ENCODE results near the gene BCAR3.

BCAR3 gene

GRCh38 chr1:93681101-93681988, at the start of gene BCAR3:
Gene BCAR3, minus strand, starts transcription at chr1:93681837. Its CDS starts 6,907 bp downstream, at chr1:93674930.
- no peak for DNase-seq (ENCODE audit: low read depth in 1 of 2, low spot score in 1 of 2)

GRCh38 chr1:93730621-93731020, 49.0 kb upstream of the BCAR3 start:
- no peak for DNase-seq (ENCODE audit: low read depth in 1 of 2, low spot score in 1 of 2)

- DNase-seq (ENCODE audit: low read depth in 1 of 2, low spot score in 1 of 2), result no peak
Observed at GRCh38 chr1:93729906-93730305, 48.3 kb upstream of the BCAR3 start.

GRCh38 chr1:93729502-93729901, 47.9 kb upstream of the BCAR3 start:
- no peak for DNase-seq (ENCODE audit: low read depth in 1 of 2, low spot score in 1 of 2)

GRCh38 chr1:93728480-93729131, 47.0 kb upstream of the BCAR3 start:
- DNase-seq (ENCODE audit: low read depth in 1 of 2, low spot score in 1 of 2), result no peak

DNA sequence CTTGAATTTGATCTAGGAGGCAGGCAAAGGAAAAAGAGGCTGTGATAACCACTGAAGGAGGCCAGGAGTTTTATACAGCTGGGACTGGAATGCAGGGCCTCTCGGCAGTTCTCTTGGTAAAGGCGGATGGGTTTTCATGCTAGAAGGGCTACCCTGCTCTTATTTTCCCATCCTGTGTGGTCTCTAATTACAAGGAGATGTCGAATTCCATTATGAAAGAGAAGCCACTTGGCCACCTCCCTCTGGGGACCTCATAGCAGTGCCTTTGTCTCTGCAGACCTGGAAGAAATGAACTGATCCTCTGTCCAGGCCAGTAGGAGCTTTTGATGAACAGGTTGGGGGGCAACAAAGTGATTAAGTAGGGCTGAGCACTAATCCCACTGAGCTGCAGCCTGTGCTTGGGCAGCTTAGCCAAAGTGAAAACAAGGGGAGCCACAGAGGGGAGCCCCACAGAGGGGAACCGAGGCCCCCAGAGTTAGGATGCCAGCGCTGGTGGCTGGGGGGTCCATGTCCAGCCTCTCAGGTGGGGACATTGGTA, 42.2 kb upstream of the BCAR3 start:
- no peak for DNase-seq (ENCODE audit: low read depth in 1 of 2, low spot score in 1 of 2)

- no peak for DNase-seq (ENCODE audit: low read depth in 1 of 2, low spot score in 1 of 2)
Observed at GRCh38 chr1:93723110-93723509, 41.5 kb upstream of the BCAR3 start.

DNA sequence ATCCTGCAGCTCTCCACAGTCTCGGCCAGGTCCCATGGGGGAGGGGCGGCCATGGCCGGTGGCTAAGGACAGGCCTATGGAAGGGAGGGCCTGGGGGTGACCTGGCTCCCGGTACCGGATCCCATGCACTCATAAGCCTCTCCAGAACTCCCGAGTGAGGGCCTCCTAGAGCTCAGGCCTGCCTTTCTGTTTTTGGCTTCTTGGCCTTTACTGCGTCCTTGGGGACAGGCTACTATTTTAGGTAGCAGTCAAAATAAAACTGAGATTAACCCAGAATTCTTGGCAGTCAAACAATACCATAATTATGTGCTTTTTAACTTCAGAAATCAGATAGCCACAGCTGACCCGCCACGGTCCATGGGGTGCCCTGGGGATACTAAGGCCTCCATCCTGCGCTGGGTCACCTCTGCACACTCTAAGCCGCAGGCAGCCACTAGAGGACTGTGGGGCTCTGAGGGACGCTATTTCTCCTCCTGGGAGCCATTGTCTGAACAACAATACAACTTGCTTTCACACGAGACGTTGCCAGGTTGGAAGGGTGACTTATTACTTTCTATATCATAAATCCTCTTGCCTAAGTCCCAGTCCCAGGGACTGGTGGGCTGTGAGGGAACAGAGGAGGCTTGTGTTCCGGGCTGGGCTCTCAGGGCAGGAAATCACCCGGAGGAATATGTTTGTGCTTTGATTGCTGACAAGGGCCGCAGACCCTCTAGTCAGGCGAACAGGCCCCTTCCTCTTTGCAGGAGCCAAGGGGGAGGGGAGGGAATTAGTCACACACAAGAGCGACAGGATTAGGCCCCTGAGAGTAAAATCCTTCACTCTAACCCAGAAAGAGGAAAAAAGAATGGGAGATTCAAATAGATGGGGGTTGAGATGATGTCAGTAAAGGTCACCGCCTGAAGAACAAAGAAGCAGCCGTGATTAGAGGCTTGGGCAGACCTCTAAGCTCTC, 40.7 kb upstream of the BCAR3 start:
- no peak for DNase-seq (ENCODE audit: low read depth in 1 of 2, low spot score in 1 of 2)

- DNase-seq (ENCODE audit: low read depth in 1 of 2, low spot score in 1 of 2), result no peak
Observed at GRCh38 chr1:93720956-93721626, 39.5 kb upstream of the BCAR3 start.

GRCh38 chr1:93717640-93718039, 36.0 kb upstream of the BCAR3 start:
- no peak for DNase-seq (ENCODE audit: low read depth in 1 of 2, low spot score in 1 of 2)

DNA sequence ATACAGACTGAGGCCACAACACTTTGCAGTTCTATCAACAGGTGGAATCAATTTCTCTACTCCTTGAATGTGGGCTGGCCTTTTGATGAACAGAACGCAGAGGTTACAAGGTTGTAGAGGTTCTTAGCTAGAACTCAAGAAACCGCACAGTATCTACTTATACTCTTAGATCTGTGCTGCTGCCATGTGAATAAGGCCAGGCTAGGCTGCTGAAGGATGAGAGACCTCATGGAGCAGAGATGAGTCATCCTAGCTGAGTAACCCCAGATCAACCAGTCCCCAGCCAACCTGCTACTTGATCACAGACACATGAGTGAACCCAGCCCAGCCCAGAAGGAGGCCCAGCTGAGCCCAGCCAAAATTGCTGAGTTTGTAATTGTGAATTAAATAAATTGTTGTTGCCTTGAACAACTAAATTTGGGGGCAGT, 35.3 kb upstream of the BCAR3 start:
- no peak for DNase-seq (ENCODE audit: low read depth in 1 of 2, low spot score in 1 of 2)

- no peak for DNase-seq (ENCODE audit: low read depth in 1 of 2, low spot score in 1 of 2)
Observed at GRCh38 chr1:93716163-93716562, 34.5 kb upstream of the BCAR3 start.

- DNase-seq (ENCODE audit: low read depth in 1 of 2, low spot score in 1 of 2), result no peak
Observed at GRCh38 chr1:93715529-93716126, 34.0 kb upstream of the BCAR3 start.

GRCh38 chr1:93714356-93714755, 32.7 kb upstream of the BCAR3 start:
- DNase-seq (ENCODE audit: low read depth in 1 of 2, low spot score in 1 of 2), result no peak

- DNase-seq (ENCODE audit: low read depth in 1 of 2, low spot score in 1 of 2), result no peak
Observed at GRCh38 chr1:93713341-93713740, 31.7 kb upstream of the BCAR3 start.

DNA sequence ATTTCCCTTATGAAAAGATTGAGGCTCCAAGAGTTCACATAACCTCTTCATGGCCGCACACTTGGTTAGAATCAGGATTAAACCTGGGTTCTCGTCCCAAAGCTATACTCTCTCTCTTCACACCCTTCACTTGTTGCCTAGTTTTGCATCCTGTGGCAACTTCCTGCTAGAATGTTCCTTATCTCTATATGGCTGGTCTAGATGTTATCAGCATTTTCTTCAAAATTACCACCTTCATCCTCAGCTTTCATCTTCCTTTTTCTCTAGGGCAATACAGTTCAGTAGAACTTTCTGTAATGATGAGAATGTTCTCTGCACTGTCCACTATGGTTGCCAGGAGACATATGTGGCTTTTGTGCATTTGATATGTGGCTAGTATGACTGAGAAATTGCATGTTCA, 31.1 kb upstream of the BCAR3 start:
- DNase-seq (ENCODE audit: low read depth in 1 of 2, low spot score in 1 of 2), result no peak

GRCh38 chr1:93710499-93711453, 29.1 kb upstream of the BCAR3 start:
- no peak for DNase-seq (ENCODE audit: low read depth in 1 of 2, low spot score in 1 of 2)

DNA sequence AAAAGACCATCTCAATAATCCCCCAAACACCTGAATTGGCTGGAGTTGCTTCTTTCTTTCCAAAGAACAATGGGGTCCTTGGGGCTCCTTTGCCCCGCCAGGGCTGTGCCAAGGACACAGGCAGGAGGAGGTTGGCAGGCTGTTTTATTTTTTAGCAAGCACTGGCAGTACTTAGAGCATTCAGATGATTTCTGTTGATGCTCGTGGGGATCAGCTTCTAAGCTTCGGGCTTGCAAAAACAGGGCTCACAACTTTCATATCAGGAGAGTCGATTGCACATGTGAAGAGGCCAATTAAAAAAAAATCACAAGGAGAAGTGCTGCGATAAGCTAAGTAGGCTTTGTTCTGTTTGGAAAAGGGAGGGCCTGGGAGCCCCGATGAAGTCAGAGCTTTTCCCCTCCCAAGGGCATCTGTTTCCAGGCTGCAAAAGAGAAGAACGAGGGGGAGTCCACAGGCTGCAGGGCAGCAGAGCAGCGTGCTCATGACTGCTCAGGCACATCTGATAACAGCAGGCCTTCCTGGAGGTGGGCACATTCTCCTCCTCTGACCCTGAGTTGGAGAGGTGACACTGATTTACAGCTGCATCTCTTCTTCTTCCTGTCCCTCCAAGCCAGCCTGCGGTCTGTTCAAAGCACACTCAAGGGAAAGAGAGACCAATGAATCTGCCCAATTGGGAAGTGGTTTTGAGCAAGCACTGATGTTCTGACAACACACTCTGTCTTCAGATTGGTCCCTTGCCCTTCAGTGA, 27.3 kb upstream of the BCAR3 start:
- DNase-seq (ENCODE audit: low read depth in 1 of 2, low spot score in 1 of 2), result no peak
